NCI-H2227 (cell line): ENCODE measurements around the gene C10orf71.

ENCODE experiments used
- DNase-seq: peaks from one replicate; lab custom pipeline; 2025; ENCODE audit not compliant: unreplicated experiment; lab: John Stamatoyannopoulos, UW

Gene C10orf71, protein sequence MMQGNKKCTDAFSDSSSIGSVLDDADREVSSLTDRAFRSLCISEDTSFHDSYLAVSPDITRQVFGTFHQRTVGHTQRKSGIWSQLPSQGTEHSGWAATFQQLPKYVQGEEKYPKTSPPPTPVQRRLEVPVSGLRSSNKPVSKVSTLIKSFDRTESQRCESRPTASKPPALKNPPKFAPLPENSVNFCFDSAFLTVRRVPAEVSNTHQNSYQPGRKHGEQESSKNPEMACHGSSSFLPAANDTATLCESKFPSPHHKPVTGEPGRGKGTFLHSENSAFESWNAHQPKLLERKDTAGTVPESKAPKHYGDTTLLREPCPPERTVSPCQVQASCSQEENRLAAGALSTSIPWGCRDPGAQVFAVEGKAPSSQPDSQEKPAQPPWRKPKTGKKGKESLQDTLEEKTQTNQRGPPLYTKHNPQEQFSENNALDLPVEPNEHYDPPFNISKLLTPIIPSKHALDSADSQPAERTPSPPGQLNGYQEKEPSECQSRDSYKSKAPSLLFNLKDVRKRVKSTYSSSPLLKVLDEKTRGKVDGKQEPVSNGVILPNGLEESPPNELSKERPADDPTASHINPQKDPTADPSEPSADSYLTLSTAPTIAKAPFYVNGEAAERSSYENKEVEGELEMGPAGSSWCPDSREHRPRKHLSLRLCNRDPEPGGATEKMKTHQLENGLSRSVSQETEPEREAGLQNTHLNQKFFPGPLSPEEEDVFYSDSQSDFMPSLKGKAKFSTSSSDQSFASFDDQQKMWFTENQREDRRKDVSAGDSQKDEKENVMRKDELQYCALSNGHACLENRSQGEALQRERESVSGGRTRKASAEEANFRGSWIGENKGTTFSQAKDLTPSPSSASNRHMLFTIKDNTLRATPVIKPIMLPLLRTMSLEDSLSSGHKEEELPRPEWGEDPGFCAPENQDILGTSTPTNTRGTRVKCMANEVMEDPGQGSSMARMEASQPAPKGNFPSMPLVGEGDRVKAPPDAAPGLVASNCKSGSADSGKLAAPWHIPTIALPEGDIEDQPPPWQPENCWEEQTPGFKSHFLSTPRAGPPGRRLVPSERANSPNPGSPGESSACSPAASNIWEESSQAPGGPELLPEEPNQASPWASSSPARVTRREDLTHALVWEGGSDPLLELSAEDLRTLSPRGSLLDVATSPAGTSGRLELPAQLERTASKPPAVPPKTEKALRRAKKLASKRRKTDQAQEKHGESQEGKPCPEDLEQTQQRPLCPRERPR (N-terminal part only)

DNA sequence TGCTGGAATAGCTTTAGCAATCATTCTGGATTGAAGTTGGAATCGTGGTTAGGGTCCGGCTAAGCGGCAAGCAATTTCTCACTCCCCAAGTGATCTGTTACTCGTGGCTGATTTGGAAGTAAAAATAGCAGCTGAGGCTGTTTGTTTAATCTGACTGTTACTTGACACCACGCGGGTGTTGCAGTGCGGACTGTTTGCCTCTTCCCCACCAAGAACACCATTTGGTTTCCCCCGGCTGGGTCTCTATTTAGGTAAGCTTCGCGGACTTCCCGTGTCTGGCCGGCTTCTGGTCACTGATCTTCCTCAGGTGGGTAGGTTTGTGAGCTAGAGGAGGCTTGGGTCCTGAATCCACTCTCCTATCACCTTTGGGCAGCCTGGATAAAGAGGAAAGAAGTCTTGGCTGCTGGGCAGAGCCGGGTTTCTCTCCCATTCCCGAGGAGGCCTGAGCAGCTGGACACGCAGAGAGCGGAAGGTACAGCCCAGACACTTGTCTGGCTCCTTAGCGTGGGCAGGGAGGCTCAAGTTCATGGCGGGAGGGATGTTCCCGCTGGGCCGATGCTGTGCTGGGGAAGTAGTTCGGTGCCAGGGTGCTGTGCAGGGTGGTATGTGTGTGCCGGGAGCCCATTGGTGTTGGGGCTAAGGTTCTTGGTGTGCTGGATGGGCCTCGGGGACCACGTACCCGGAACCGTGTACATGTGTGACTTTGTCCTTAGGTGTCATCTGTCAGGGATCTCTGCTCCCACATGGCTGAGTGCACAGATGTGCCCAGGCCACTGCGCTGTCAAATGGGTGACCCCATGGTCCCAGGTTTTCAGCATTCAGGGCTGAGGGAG lies at the start of gene C10orf71:
C10orf71 (plus strand) TSS at position 188 of the 833 bp plus-strand sequence. CDS start 23,376 bp downstream, outside the sequence.
- no peak for DNase-seq

DNA sequence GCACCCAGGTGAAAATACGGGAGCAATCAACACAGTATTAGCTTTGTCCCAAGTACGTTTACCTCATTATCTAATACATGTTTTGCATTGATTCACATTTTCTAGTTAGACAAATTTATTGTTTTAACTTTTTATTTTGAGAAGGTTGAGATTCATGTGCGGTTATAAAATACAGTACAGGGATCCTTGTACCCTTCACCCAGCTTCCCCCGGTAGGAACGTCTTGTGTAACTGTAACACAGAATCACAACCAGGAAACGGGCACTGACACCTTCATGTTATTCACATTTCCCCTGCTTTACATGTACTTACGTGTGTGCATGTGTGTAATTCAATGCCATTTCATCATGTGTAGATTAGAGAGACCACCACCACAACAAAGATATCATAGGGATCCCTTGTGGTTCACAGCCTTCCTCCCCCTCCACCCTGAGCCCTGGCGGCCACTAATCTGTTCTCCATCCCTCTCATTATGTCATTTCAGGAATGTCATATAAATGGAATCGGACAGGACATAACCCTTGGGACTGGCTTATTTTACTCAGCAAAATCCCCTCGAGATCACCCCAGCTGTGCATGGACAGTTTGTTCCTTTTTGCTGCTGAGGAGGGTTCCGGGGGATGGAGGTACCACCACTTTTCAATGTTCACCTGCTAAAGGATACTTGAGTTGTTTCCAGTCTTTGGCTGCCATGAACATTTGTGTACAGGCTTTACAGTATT lies 46.5 kb upstream of the C10orf71 start:
- DNase-seq = no peak

DNA sequence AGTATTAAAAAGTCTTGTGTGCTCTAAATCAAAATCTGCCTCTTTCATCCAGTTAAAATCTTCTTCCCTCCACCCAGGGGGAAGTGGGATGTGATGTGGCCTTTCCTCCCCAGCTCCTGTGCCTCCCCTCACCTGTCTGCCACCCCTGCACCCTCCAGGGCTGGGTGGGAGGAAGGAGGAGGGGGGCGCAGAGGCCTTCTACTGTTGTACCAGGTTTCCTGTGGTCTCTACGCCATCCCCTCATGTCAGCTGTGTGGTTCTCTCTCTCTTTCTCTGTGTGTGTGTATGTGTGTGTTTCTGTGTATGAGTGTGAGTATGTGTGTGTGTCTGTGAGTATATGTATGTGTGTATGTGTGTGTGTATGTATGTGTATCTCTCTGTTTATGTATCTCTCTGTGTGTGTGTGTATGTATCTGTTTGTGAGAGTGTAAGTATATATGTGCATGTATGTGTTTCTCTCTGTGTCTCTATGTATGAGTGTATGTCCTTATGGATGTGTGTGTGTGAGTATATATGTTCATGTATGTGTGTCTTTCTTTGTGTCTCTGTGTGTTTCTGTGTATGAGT lies 45.5 kb upstream of the C10orf71 start:
- DNase-seq = no peak

DNA sequence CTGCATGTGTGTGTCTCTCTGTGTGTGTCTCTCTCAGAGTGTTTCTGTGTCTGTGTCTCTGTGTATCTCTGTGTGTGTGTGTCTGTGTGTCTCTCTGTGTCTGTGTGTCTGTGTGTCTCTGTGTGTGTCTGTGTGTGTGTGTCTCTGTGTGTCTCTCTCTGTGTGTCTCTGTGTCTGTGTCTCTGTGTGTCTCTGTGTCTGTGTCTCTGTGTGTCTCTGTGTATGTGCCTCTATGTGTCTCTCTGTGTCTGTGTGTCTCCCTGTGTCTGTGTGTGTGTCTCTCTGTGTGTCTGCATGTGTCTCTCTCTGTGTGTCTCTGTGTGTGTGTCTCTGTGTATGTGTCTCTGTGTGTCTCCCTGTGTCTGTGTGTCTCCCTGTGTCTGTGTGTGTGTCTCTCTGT lies 44.8 kb upstream of the C10orf71 start:
- DNase-seq = no peak

DNA sequence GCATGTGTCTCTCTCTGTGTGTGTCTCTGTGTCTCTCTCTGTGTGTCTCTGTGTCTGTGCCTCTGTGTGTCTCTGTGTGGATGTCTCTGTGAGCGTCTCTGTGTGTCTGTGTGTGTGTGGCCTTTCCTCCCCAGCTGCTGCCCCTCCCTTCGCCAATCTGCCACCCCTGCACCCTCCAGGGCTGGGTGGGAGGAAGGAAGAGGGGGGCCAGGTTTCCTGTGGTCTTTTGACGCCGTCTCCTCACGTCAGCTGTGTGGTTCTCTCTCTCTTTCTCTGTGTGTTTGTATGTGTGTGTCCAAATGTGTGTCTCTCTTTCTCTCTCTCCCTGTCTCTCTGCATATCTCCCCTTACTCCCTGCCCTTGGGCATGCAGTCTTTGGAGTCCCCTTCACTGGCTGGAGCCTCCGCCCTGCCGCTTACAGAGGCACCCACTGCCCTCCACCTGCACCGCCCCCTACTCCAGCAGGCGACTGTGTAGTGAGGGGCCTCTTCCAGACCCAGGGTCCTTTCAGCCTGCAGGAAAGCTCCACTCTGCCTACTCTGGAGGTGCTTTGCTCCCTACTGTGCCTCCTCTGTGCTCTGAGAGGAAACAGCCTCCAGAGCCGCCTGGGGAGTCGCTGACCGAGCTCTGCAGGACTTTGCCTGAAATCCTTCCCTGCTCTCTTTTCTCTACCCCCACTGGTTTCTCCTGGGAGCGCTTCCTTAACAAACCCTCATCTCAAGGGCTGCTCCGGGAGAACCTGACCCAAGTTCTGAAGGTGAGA lies 44.2 kb upstream of the C10orf71 start:
- no peak for DNase-seq

DNA sequence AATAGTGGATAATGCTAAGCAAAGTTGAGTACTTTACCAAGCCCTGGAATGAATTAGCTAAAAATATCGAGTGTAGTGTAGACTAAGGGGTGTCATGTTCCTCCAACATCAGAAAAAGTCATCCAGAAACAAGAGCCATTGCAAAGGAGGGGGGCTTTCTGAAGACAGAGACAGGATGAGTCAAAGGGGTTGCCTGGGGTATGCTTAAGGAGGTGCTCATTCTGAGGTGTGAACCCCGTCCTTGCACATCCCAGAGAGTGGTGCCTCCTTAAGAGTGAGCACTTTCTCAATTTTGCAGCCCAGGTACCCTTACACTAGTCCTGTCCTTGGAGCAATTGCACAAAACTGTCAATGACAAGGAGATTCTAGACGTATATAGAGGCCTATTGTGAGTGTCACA lies 43.1 kb upstream of the C10orf71 start:
- DNase-seq = no peak

DNA sequence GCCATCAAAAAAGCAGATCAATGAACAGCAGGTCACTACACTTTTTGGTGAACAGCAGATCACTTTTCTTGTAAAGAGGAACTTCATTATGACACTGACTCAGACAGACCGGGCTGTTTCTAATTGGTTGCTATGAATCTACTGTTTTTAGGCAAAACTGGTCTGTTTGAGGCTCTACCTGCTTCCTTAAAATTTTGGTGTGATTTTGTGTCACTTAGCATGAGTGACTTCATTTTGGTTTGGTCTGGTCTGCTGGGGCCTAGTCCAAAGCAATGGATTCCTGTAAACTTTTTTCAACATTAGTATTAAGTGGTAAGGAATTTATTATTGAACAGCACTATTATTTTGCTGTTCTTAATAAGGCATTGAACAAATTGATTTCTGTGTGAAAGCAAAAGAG lies 41.8 kb upstream of the C10orf71 start:
- DNase-seq = no peak

DNA sequence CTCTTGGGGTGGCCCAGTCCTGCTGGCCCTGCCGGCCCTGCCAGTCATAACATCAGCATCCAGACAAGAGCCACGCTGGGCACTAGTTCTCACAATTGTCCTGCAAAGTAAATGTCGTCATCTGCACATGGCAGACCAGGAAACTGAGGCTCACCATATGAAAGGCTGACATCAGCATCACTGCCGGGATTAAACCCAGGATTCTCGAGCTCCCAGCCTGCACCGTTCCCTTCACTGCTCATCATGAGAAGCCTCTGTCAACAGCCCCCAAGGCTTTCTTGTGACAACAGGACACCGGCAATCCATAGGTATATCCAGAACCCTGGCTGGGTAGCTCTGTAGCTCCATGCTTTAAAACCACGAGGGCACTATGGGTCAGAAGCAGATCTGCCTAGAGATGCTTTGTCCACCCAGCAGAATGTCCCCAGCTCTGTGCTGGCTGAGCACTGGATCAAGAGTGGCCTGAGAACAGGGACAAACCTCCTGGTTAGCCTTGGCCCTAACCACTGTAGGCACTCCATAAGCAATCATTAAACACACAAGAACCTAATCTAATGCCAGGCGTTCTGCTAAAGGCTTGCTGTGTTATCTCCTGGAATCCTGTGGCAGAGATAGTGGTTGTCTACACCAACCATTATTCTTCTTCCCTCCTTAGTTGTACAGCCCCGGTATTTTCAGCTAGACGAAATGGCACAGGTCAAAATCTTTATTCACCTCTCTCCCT lies 41.2 kb upstream of the C10orf71 start:
- no peak for DNase-seq

DNA sequence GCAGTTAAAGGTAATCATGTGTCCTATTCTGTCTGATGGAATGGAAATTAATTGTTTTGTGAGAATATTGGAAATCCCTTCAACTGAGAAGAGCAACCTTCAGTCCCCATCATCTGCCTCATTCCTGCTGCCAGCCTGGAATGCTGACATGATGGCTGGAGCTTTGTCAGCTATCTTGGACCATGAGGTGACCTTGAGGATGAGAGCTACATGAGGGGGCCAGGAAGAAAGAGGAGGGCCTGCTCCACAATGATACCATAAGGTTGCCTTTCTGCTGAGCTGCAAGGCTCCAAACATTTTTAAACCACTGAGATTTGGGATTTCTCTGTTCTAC lies 40.7 kb upstream of the C10orf71 start:
- no peak for DNase-seq

DNA sequence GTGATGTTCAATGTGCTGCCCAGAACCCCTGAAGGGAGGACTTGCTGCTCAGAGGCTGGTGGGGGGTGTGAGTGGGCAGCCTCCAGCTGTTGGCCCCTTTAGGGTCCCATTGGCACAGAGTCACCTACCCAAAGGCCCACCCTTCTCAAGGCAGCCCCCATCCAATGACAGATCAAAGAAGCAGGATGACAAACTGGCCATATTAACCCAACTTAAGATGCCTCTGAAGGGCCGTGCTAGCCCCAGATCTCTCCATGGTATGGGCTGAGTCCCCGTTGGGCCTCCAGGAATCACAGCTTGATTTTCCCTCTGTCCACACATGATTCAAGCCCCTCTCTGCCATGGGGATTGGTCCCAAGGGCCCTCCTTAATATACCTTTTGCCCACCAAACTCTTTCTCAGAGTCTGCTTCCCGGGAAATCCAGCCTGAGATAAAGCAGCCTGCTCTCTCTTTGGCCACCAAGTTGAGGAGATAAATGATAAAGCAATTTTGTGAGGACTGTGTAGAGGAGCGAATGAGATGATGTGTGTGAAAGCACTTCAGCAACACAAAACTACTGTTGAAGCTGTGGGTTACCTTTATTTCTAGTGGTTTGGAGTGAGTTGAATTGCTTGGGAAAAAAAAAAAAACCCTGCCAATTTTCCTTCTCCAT lies 38.2 kb upstream of the C10orf71 start:
- DNase-seq = no peak

DNA sequence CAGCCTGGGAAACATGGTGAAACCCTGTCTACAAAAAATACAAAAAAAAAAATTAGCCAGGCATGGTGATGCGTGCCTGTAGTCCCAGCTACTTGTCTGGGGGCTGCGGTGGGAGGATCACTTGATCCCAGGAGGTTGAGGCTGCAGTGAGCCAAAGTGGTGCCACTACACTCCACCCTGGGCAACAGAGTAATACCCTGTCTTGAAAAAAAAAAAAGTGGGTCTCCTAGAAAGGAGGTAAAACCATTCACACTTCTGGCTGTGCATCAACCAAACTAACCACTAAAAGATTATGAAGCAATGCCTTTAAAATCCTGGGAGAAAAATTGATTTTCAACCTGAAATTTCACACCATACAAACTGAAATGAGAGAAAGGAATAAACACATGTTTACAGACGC lies 35.4 kb upstream of the C10orf71 start:
- no peak for DNase-seq

DNA sequence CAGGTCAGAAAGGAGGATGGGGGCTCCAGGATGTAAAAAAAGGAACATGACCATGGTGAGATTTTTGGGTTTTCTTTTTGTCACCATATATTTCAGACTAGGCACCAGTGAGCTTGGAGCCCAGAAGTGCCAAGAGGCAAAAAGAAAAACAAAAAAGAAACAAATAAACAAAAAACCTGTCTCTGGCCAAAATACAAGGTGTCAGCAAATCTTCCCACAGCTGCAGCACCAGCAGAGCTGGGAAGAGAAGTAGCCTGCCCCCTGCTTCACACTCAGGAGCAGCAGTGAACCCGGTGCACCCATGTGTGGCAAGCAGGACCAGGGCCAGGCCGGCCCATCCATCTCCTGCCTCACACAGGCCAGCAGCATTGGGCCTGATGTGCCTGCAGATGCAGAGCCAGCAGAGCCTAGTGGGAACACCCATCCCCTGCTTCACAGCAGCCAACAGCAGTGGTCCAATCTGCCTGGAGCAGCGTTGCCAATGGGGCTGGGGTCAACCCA lies 34.7 kb upstream of the C10orf71 start:
- no peak for DNase-seq

DNA sequence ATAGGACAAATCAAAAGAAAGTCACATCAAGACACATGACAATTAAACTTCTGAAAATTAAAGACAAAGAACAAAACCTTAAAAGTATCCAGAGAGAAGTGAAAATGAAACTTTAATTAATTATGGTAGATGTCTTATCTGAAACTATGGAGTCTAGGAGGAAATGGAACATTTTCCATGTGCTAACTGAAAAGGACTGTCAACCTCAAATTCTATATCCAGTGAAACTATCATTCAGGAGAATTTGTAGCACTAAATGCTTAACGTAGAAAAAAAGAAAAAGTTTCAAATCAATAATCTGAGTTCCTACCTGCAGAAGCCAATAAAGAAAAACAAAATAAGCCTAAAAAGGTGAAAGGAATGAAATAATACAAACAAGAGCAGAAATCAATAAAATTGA lies 33.1 kb upstream of the C10orf71 start:
- no peak for DNase-seq

DNA sequence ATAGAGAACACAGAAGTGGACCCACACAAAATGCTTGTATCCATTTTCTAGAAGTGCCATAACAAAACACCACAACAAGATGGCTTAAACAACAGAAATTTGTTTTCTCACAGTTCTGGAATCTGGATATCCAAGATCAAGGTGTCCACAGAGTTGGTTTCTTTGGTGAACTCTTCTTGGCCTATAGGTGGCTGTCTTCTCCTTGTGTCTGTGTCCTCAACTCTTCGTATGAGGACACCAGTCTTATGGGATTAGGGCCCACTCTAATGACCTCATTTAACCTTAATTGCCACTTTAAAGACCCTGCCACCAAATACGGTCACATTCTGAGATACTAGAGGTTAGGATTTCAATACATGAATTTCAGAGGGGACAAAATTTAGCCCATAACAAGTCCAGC lies 30.8 kb upstream of the C10orf71 start:
- no peak for DNase-seq

DNA sequence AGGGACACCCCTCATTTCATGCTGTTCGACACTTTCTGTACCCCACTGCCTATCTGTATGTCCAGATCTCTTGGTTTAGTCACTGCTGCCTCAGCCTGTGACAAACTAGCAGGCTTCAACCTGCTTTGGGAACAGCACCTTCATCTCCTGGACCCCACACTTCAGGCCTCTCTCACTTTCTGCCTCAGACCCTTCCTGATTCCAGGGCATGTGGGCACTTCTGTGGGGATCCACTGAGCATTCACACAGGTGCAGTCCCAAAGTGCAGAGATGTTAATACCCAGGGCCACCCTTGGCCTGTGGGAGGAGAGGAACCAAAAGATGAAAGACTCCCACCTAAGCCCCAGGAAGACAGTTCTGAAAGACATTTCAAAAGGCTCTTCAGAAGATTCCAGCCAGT lies 29.4 kb upstream of the C10orf71 start:
- no peak for DNase-seq

DNA sequence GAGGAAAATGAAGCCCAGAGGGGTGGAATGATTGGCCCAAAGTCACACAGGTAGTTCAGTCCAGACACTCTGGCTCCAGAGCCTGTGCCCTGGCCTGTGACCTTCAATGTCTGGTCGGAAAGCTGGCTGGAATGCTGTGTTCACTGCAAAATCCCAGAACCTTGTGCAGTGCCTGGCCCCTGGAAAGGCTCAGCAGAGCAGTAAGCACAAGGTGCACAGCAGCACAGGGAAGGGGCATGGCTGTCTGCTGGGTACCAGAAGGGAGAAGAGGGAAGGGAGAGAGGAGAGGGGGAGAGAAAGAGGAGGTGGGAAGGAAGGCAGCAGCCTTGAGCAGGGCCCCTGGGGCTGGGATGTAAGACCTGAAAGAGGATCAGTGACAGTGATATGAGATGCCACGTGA lies 28.4 kb upstream of the C10orf71 start:
- DNase-seq = no peak

DNA sequence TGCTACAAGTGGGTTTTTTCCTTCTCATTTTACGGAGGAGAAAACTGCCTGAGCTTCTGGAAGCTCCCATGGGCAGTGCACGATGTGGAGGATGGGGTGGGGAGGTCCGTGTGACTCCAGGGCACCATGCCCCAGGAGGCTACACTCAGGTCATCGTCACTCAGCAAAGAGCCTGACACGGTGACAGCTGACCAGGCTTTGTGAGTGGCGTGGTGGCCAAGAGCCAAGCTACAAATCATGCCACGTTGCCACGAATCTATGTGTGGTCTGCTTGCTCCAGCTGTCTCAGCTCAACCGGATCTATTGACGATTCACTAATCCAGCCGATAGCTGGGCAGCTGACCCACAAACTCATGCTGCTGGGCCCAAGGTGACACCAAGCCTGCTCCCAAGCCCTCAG lies 27.6 kb upstream of the C10orf71 start:
- no peak for DNase-seq
